ENCODE measurements around the gene ASXL1.
"Not testable (repeated sequence)": the region's sequence is repeated elsewhere in the genome, so short reads cannot be mapped to it uniquely, and the experiment has no call there.

The ASXL1 gene

GRCh38 chr20:32357869-32358631, at the start of gene ASXL1:
Gene ASXL1, plus strand, starts transcription at chr20:32358331. Its CDS starts 445 bp downstream, at chr20:32358776.
- DNase-seq: peak; percentile 95
- in situ Hi-C loops (cut with HindIII; ENCODE audit: low pct_ligation_motif_present, low pct_unique_long_range_greater_than_20kb, low sequenced_read_pairs): no loop called here

GRCh38 chr20:32312718-32313424, 45.3 kb upstream of the ASXL1 start:
- DNase-seq: no peak
- in situ Hi-C loops (cut with HindIII; ENCODE audit: low pct_ligation_motif_present, low pct_unique_long_range_greater_than_20kb, low sequenced_read_pairs): no loop called here

GRCh38 chr20:32314768-32315167, 43.4 kb upstream of the ASXL1 start:
- in situ Hi-C loops (cut with HindIII; ENCODE audit: low pct_ligation_motif_present, low pct_unique_long_range_greater_than_20kb, low sequenced_read_pairs): no loop called here
- DNase-seq: no peak

- in situ Hi-C loops (cut with HindIII; ENCODE audit: low pct_ligation_motif_present, low pct_unique_long_range_greater_than_20kb, low sequenced_read_pairs): no loop called here
- no peak for DNase-seq
Observed at GRCh38 chr20:32315399-32315798, 42.7 kb upstream of the ASXL1 start.

GRCh38 chr20:32315891-32316290, 42.2 kb upstream of the ASXL1 start:
- no peak for DNase-seq
- in situ Hi-C loops (cut with HindIII; ENCODE audit: low pct_ligation_motif_present, low pct_unique_long_range_greater_than_20kb, low sequenced_read_pairs): no loop called here

GRCh38 chr20:32316667-32317066, 41.5 kb upstream of the ASXL1 start:
- in situ Hi-C loops (cut with HindIII; ENCODE audit: low pct_ligation_motif_present, low pct_unique_long_range_greater_than_20kb, low sequenced_read_pairs): no loop called here
- DNase-seq: no peak

- no peak for DNase-seq
- in situ Hi-C loops (cut with HindIII; ENCODE audit: low pct_ligation_motif_present, low pct_unique_long_range_greater_than_20kb, low sequenced_read_pairs): no loop called here
Observed at GRCh38 chr20:32319100-32319499, 39.0 kb upstream of the ASXL1 start.

GRCh38 chr20:32320305-32320704, 37.8 kb upstream of the ASXL1 start:
- no peak for DNase-seq
- in situ Hi-C loops (cut with HindIII; ENCODE audit: low pct_ligation_motif_present, low pct_unique_long_range_greater_than_20kb, low sequenced_read_pairs): no loop called here

GRCh38 chr20:32321390-32321789, 36.7 kb upstream of the ASXL1 start:
- in situ Hi-C loops (cut with HindIII; ENCODE audit: low pct_ligation_motif_present, low pct_unique_long_range_greater_than_20kb, low sequenced_read_pairs): no loop called here
- no peak for DNase-seq

GRCh38 chr20:32322260-32322659, 35.9 kb upstream of the ASXL1 start:
- DNase-seq: not testable (repeated sequence)

GRCh38 chr20:32323761-32324160, 34.4 kb upstream of the ASXL1 start:
- in situ Hi-C loops (cut with HindIII; ENCODE audit: low pct_ligation_motif_present, low pct_unique_long_range_greater_than_20kb, low sequenced_read_pairs); DNase-seq: not testable (repeated sequence)

More at GRCh38 chr20:32322260-32322659, 35.9 kb upstream of the ASXL1 start:
- in situ Hi-C loops (cut with HindIII; ENCODE audit: low pct_ligation_motif_present, low pct_unique_long_range_greater_than_20kb, low sequenced_read_pairs): not testable (repeated sequence)

- DNase-seq: peak; percentile 41
- in situ Hi-C loops (cut with HindIII; ENCODE audit: low pct_ligation_motif_present, low pct_unique_long_range_greater_than_20kb, low sequenced_read_pairs): no loop called here
Observed at GRCh38 chr20:32325706-32326503, 32.2 kb upstream of the ASXL1 start.

- in situ Hi-C loops (cut with HindIII; ENCODE audit: low pct_ligation_motif_present, low pct_unique_long_range_greater_than_20kb, low sequenced_read_pairs): no loop called here
- DNase-seq: peak; percentile 17
Observed at GRCh38 chr20:32326504-32326845, 31.7 kb upstream of the ASXL1 start.

- DNase-seq: peak; percentile 63
- in situ Hi-C loops (cut with HindIII; ENCODE audit: low pct_ligation_motif_present, low pct_unique_long_range_greater_than_20kb, low sequenced_read_pairs): no loop called here
Observed at GRCh38 chr20:32327087-32327681, 30.9 kb upstream of the ASXL1 start.

- no peak for DNase-seq
- in situ Hi-C loops (cut with HindIII; ENCODE audit: low pct_ligation_motif_present, low pct_unique_long_range_greater_than_20kb, low sequenced_read_pairs): no loop called here
Observed at GRCh38 chr20:32329817-32330554, 28.1 kb upstream of the ASXL1 start.

- in situ Hi-C loops (cut with HindIII; ENCODE audit: low pct_ligation_motif_present, low pct_unique_long_range_greater_than_20kb, low sequenced_read_pairs): no loop called here
- no peak for DNase-seq
Observed at GRCh38 chr20:32330555-32330897, 27.6 kb upstream of the ASXL1 start.

GRCh38 chr20:32332614-32333013, 25.5 kb upstream of the ASXL1 start:
- in situ Hi-C loops (cut with HindIII; ENCODE audit: low pct_ligation_motif_present, low pct_unique_long_range_greater_than_20kb, low sequenced_read_pairs): no loop called here

GRCh38 chr20:32333181-32333987, 24.7 kb upstream of the ASXL1 start:
- DNase-seq: no peak
- in situ Hi-C loops (cut with HindIII; ENCODE audit: low pct_ligation_motif_present, low pct_unique_long_range_greater_than_20kb, low sequenced_read_pairs): no loop called here

More at GRCh38 chr20:32332614-32333013, 25.5 kb upstream of the ASXL1 start:
- DNase-seq: no peak
